ENCODE data around the gene JOSD2.

Gene JOSD2

GRCh38 chr19:50512999-50513745 lies 2.2 kb upstream of the JOSD2 start:
- no peak for DNase-seq

- no peak for DNase-seq
Observed at GRCh38 chr19:50512112-50512998, 1.4 kb upstream of the JOSD2 start.

- DNase-seq = peak; percentile 87 to 91
Observed at GRCh38 chr19:50510700-50511068, 307 bp downstream of the JOSD2 start.

- peak in 1 of 2 experiments; percentile 17 for DNase-seq
Observed at GRCh38 chr19:50510121-50510670, 795 bp downstream of the JOSD2 start.

- no peak for DNase-seq
Observed at GRCh38 chr19:50509366-50509765, 1.6 kb downstream of the JOSD2 start.

GRCh38 chr19:50508843-50509190 lies 2.2 kb downstream of the JOSD2 start:
- DNase-seq = no peak

GRCh38 chr19:50507376-50507775 lies 3.6 kb downstream of the JOSD2 start:
- no peak for DNase-seq

- no peak for DNase-seq
Observed at GRCh38 chr19:50506700-50507099, 4.3 kb downstream of the JOSD2 start.

- DNase-seq = no peak
Observed at GRCh38 chr19:50505856-50506611, 5.0 kb downstream of the JOSD2 start.

GRCh38 chr19:50501568-50502475 lies 9.2 kb downstream of the JOSD2 start:
- DNase-seq = no peak

- no peak for DNase-seq
Observed at GRCh38 chr19:50501186-50501567, 9.8 kb downstream of the JOSD2 start.

- peak in 1 of 2 experiments; percentile 47 for DNase-seq
Observed at GRCh38 chr19:50500753-50501151, 10.2 kb downstream of the JOSD2 start.

GRCh38 chr19:50500060-50500752 lies 10.8 kb downstream of the JOSD2 start:
- DNase-seq = peak; percentile 56 to 80

- no peak for DNase-seq
Observed at GRCh38 chr19:50498219-50499056, 12.6 kb downstream of the JOSD2 start.

GRCh38 chr19:50497022-50497405 lies 14.0 kb downstream of the JOSD2 start:
- DNase-seq = no peak

GRCh38 chr19:50496189-50497021 lies 14.6 kb downstream of the JOSD2 start:
- DNase-seq = no peak

- DNase-seq = no peak
Observed at GRCh38 chr19:50495020-50495531, 15.9 kb downstream of the JOSD2 start.

GRCh38 chr19:50494186-50495019 lies 16.6 kb downstream of the JOSD2 start:
- no peak for DNase-seq
